GM12873 (cell line): ENCODE results near the gene MYO9A.

ENCODE experiments used
- TF ChIP-seq, protein P1 (sequence below): IDR thresholded peaks from 2 replicates; pipeline ENCODE4 v1.5.1; 2012; ENCODE audit warnings: low read depth, mild to moderate bottlenecking, moderate library complexity, low read length, control low read depth; ENCODE audit not compliant: insufficient read depth; ENCODE audit errors: missing control alignments

The MYO9A gene

DNA sequence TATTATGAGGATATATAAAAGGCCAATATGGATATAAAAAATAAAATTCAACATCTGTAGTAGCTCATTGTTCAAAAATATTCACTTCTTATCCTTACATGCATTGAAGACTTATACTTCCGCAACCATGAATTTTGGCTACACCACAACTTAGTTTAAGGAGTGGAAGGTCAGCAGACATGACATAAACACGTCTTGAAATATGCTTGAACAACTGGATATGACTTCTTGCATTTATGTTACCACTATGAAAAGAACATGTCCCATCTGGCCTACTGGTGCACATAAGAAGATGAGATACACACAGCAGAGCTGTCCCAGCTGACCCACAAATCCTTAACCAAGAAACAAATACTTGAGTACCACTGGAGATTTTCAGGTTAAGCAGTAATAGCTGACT lies 52.1 kb downstream of the MYO9A start:
- TF ChIP-seq, protein P1, sequence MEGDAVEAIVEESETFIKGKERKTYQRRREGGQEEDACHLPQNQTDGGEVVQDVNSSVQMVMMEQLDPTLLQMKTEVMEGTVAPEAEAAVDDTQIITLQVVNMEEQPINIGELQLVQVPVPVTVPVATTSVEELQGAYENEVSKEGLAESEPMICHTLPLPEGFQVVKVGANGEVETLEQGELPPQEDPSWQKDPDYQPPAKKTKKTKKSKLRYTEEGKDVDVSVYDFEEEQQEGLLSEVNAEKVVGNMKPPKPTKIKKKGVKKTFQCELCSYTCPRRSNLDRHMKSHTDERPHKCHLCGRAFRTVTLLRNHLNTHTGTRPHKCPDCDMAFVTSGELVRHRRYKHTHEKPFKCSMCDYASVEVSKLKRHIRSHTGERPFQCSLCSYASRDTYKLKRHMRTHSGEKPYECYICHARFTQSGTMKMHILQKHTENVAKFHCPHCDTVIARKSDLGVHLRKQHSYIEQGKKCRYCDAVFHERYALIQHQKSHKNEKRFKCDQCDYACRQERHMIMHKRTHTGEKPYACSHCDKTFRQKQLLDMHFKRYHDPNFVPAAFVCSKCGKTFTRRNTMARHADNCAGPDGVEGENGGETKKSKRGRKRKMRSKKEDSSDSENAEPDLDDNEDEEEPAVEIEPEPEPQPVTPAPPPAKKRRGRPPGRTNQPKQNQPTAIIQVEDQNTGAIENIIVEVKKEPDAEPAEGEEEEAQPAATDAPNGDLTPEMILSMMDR, result no peak

DNA sequence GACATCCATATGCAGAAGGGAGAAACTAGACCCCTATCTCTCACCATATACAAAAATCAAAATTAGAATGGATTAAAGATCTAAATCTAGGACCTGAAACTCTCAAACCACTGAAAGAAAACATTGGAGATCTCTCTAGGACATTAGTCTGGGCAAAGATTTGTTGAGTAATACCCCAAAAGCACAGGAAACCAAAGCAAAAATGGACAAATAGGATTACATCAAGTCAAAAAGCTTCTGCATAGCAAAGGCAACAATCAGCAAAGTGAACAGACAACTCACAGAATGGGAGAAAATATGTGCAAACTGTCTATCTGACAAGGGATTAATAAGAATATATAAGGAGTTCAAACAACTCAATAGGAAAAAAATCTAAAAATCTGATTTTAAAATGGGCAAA lies 54.8 kb downstream of the MYO9A start:
- TF ChIP-seq, protein P1, result no peak

DNA sequence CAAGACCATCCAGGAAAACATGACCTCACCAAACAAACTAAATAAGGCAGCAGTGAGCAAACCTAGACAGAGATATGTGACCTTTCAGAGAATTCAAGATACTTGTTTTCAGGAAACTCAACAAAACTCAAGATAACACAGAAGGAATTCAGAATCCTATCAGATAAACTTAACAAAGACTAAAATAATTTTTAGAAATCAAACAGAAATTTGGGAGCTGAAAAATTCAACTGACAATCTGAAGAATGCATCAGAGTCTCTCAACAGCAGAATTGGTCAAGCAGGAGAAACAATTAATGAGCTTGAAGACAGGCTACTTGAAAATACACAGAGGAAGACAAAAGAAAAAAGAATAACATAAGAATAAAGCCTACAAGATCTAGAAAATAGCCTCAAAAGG lies 55.6 kb downstream of the MYO9A start:
- TF ChIP-seq, protein P1, result no peak

DNA sequence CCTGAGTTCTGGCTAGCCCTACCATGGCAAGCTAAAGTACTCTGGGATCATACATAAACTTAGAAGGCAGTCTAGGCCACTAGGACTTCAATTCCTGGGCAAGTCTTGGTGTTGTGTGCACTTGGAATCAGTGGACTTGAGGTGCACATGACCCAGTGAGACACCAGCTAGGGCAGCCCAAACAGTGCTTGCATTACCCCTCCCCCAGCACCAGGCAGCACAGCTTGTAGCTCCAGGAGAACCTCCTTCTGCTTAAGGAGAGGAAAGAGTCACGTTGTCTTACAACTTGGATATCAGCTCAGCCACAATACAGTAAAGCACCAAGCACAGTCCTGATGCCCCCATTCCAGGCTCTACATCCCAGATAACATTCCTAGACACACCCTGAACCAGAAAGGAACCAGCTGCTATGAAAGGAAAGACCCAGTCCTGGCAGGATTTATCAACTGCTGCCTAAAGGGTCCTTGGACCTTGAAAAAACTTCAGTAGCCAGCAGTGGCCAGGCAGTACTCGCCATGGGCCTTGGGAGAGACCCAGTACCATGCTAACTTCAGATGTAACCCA lies 57.2 kb downstream of the MYO9A start:
- TF ChIP-seq, protein P1, result no peak

DNA sequence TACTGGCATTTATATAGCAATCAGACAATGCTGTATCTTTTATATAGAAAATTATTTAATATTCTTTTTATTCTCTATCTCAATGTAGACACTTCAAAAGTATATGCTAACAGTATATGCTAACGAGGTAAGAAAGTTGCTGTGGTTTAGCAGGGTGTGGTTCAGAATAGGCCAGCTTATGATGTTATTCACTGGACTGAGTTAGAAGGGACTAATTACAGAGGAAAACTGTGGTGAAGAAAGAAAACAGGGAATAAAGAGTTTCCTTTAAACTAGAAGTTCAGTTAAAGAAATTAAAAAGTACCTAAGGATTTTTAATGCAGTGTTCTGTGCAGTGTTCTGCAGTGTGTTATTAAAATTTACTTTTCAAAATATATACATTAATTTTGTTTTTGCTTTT lies 59.4 kb downstream of the MYO9A start:
- TF ChIP-seq, protein P1, result no peak

DNA sequence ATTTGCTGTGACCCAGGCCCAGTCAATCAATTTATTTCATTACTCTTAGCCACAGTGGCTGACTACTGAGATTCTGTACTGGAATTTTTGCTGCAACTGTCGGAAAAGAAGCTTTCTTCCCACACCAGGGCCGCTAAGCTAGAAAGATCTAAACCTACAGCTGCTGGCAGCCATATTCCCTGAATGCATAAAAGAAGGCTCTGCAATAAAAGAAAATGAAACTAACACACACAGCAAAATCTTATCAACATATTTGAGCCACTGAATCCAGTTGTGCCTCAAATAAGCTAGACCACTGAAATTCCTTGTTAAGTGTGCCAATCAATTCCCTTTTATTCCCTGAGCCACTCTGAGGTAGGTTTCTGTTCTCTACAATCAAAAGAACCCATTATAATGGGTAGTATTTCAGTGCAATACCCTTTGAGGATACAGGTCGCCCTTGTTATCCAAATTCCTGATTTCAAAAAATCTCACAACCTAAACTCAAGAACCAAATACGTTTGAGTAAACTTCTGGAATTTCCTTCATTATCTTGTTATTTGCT lies 60.3 kb downstream of the MYO9A start:
- TF ChIP-seq, protein P1, result no peak

DNA sequence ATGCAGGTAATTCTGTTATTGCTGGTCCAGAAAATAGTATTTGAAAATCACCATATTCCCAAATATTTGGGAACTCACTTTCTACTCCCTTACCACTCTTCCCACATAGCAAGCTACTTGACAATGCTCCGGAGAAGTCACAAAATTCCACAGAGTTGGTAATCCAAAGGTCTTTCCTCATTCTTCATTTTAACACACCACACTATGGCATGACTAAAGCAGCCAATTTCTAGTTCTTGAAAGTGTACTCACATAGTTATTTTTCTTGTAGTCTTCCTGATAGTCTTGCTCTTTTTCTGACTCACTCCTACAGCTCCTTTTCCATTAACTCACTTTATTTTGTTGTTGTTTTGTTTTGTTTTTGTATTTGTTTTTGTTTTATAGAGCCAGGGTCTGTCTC lies 67.2 kb downstream of the MYO9A start:
- TF ChIP-seq, protein P1, result no peak
